ELF-1 (cell line): ENCODE measurements around the gene NTM.

ENCODE experiments used
- DNase-seq: peaks from one replicate; pipeline ENCODE4 v3.0.0-alpha.2; 2016; ENCODE audit warnings: low read depth, low spot score

Gene NTM

GRCh38 chr11:131767421-131767820, 397.0 kb downstream of the NTM start:
- no peak for DNase-seq

- DNase-seq: no peak
Observed at GRCh38 chr11:131770801-131771200, 400.4 kb downstream of the NTM start.

DNA sequence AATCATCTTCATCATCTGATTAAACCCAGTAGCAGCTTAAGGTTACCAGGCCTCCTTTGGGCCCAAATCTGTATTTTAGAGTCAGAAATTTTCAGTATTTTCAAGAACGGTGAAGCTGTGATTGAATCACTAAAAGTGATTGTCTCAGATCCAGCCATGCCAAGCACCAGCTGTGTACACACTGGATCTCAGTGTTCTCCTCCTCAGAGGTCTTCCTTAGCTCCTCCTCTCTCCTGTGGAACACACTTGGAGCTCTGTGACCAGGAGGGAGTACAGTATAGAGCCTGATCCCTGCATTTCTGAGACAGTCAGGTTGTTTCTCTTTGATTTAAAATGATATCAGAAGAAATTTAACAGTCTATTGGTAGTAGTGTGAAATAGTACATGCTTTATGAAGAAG, 401.1 kb downstream of the NTM start:
- DNase-seq: no peak

DNA sequence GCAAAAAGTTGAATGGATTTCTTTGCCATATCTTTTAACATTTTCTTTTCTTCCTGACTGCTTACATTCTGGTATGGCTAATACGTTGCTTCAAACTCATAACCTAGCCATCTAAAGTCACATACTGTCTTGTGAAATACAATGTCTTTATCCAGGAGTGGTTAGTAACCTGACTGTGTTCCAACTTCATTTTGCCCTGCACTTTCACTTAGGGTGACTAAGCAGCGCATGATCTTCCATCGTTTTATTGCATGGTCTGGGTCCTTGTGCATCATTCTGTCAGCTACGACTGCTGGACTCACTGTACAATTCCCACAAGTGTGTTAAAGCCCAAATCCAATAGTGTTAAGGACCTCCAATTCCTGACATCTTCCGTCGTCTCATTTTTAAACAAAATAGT, 403.2 kb downstream of the NTM start:
- no peak for DNase-seq

- DNase-seq: no peak
Observed at GRCh38 chr11:131776211-131776610, 405.8 kb downstream of the NTM start.

GRCh38 chr11:131785801-131786200, 415.4 kb downstream of the NTM start:
- DNase-seq: no peak

GRCh38 chr11:131787119-131787518, 416.7 kb downstream of the NTM start:
- no peak for DNase-seq

GRCh38 chr11:131790586-131790985, 420.2 kb downstream of the NTM start:
- DNase-seq: no peak

GRCh38 chr11:131792243-131792642, 421.8 kb downstream of the NTM start:
- no peak for DNase-seq

DNA sequence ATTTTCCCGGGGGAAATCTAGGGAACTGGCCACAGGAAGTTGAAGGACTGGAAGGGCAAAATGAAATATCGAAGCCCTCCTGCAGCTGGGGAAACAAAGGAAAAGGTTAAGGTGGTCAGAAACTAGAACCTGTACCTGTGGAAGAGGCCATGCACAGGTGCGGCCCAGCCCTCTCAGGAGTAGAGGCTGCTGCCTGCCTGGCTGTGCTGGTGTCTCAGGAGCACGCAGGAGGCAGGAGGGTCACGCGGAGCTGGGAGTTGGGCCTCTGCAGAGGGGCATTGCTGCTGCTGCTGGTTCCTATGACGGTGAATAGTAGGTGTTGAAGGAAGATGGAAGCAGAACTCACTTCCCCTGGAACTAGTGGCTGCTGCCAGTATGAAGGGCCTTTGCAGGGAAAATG, 425.7 kb downstream of the NTM start:
- no peak for DNase-seq

GRCh38 chr11:131796541-131796940, 426.1 kb downstream of the NTM start:
- DNase-seq: no peak

- DNase-seq: no peak
Observed at GRCh38 chr11:131800452-131800851, 430.0 kb downstream of the NTM start.

- no peak for DNase-seq
Observed at GRCh38 chr11:131802440-131803115, 432.2 kb downstream of the NTM start.

DNA sequence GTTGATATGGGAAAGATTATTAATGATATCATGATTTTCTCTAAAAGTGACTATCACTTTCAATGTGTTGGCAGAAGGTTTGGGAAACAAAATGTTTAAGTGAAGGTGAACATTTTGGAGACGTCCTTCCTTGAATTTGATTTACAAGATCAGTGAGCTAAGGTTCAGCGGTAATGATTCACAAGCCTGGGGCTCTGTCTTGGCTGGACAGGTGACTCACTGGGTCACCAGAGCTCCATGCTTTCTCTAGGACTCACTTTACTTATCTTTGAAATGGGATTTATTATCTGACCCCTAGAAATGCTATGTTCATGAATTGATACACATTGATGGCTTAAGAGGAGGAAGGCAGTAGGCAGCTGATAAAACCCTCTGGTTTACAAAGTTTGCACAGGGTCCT, 437.5 kb downstream of the NTM start:
- no peak for DNase-seq

GRCh38 chr11:131808470-131808869, 438.1 kb downstream of the NTM start:
- no peak for DNase-seq

DNA sequence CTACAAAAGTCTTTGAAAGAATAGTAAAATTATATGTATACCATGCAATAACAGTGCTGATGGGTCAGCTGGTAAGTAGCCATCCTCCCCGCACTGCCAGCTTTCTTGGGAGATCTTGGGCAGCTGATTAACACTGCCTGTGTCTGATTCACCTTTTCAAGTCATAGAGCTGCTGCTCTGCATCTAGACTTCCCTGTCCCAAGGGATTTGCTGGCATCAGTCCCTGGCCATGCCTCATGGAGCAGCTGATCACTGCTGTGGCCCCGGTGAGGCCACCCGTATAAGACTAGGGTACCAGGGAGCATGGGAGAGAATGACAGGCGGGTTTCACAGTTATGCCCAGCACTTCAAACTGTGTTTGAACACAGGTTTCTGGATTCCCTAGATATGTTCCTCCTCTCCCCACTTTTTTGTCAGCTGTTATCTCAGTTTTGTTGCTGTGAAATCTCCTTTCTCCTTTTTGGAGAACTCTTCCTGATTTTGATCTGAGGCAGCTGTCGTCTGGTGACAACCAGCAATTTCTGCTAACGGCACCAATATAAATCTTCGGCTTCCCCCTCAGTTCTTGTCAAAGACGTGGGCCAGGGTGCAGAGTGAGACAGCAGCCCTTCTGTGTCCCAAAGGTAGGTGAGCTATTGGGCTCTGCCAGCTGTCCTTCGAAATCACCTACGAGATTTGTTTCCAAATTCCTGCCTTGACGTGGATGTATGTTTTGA, 438.9 kb downstream of the NTM start:
- DNase-seq: no peak

- DNase-seq: no peak
Observed at GRCh38 chr11:131810541-131810940, 440.1 kb downstream of the NTM start.

- DNase-seq: no peak
Observed at GRCh38 chr11:131811383-131811782, 441.0 kb downstream of the NTM start.

GRCh38 chr11:131814108-131814507, 443.7 kb downstream of the NTM start:
- no peak for DNase-seq

GRCh38 chr11:131815590-131815989, 445.2 kb downstream of the NTM start:
- peak; percentile 77 for DNase-seq

- no peak for DNase-seq
Observed at GRCh38 chr11:131816051-131816450, 445.6 kb downstream of the NTM start.

DNA sequence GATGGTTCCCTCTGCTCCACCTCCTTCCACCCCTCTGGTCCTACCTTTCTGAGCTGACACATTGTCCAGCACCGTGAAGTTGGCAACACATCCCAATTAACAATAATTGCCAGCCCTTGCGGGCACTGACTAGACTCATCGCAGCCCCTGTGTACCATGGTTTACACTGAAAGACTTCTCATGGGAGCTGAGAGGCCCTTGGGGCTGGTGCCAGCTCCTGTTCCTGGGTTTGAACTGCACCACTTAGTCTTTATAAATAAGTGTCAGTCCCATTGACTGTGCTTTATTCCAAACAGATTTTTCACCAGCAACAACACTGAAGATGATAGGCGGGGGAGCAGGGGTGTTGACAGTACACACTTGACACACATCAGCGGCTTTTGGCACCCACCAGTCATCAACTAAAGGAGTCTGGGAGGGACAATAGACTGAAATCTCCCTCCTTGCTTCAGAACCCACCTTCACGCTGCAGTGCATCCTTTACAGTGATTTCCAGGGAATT, 447.3 kb downstream of the NTM start:
- DNase-seq: no peak

- DNase-seq: no peak
Observed at GRCh38 chr11:131819865-131820264, 449.4 kb downstream of the NTM start.
